Neutrophil (primary cell): Measurements from ENCODE around the gene CLEC3B.
"Not testable (repeated sequence)": the region's sequence is repeated elsewhere in the genome, so short reads cannot be mapped to it uniquely, and the experiment has no call there.

Experiments
- H3K27ac ChIP-seq: fragments of 200-600 bp; sonication (generic); 2 replicates; pipeline ENCODE4 v1.5.1; 2016; ENCODE audit warnings: mild to moderate bottlenecking, moderate library complexity
- H3K27me3 ChIP-seq: fragments of 200-600 bp; sonication (generic); 2 replicates; pipeline ENCODE4 v1.6.0; 2016; ENCODE audit warnings: mild to moderate bottlenecking
- H3K36me3 ChIP-seq: fragments of 200-600 bp; sonication (generic); 2 replicates; pipeline ENCODE4 v1.5.1; 2017
- H3K4me1 ChIP-seq, 2 experiments: fragments of 200-600 bp in 1 of 2; sonication (generic) in 1 of 2; 1 replicate in 1 of 2; 2 replicates in 1 of 2; pipeline versions ENCODE4 v1.5.1 to v1.6.1; 2013 to 2016; ENCODE audit warnings: low read depth in 1 of 2, low read length in 1 of 2, mild to moderate bottlenecking in 1 of 2, moderate library complexity in 1 of 2; ENCODE audit not compliant: control insufficient read depth in 1 of 2, insufficient read depth in 1 of 2
- H3K4me3 ChIP-seq, 2 experiments: fragments of 200-600 bp in 1 of 2; sonication (generic) in 1 of 2; 1 replicate in 1 of 2; 2 replicates in 1 of 2; pipeline ENCODE4 v1.5.1; 2013 to 2016; ENCODE audit warnings: low read depth in 1 of 2, low read length in 1 of 2, mild to moderate bottlenecking in 1 of 2, moderate library complexity in 1 of 2
- H3K9me3 ChIP-seq: fragments of 200-600 bp; sonication (generic); 2 replicates; pipeline ENCODE4 v1.5.1; 2016
- TF ChIP-seq, protein P1 (sequence below): fragments of 200-600 bp; sonication (generic); IDR thresholded peaks from 2 replicates; pipeline ENCODE4 v1.5.1; 2016; ENCODE audit warnings: antibody characterized with exemption

CLEC3B gene

GRCh38 chr3:45048244-45048643, 22.1 kb downstream of the CLEC3B start:
- Histone ChIP-seq H3K9me3 (no peaks in the 10 kb centered on the region), H3K4me1 (peaks cover 8 to 9% of the 10 kb centered on the region in 2 experiments), H3K4me3 (no peak overlapping the region), H3K27ac (no peak overlapping the region), H3K27me3 (no peaks in the 10 kb centered on the region), H3K36me3 (no peaks in the 10 kb centered on the region)
- TF ChIP-seq, protein P1, sequence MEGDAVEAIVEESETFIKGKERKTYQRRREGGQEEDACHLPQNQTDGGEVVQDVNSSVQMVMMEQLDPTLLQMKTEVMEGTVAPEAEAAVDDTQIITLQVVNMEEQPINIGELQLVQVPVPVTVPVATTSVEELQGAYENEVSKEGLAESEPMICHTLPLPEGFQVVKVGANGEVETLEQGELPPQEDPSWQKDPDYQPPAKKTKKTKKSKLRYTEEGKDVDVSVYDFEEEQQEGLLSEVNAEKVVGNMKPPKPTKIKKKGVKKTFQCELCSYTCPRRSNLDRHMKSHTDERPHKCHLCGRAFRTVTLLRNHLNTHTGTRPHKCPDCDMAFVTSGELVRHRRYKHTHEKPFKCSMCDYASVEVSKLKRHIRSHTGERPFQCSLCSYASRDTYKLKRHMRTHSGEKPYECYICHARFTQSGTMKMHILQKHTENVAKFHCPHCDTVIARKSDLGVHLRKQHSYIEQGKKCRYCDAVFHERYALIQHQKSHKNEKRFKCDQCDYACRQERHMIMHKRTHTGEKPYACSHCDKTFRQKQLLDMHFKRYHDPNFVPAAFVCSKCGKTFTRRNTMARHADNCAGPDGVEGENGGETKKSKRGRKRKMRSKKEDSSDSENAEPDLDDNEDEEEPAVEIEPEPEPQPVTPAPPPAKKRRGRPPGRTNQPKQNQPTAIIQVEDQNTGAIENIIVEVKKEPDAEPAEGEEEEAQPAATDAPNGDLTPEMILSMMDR, result no peak

- TF ChIP-seq, protein P1, result no peak
- no peaks in the 10 kb centered on the region for H3K27me3 ChIP-seq
- H3K4me3 ChIP-seq, result no peak overlapping the region
These were observed 23.7 kb downstream of the CLEC3B start for GRCh38 chr3:45049807-45050206.

GRCh38 chr3:45051685-45052084, 25.6 kb downstream of the CLEC3B start:
- H3K9me3 ChIP-seq, result no peaks in the 10 kb centered on the region
- H3K27me3 ChIP-seq, result no peaks in the 10 kb centered on the region
- TF ChIP-seq, protein P1, result no peak
- H3K36me3 ChIP-seq, result no peaks in the 10 kb centered on the region
- no peak overlapping the region for H3K27ac ChIP-seq
- peaks cover 29 to 41% of the 10 kb centered on the region in 2 experiments for H3K4me1 ChIP-seq
- H3K4me3 ChIP-seq, result no peak overlapping the region

More at GRCh38 chr3:45049807-45050206, 23.7 kb downstream of the CLEC3B start:
- Histone ChIP-seq H3K4me1 (peaks cover 19 to 24% of the 10 kb centered on the region in 2 experiments), H3K9me3 (no peaks in the 10 kb centered on the region), H3K27ac (no peak overlapping the region), H3K36me3 (no peaks in the 10 kb centered on the region)

DNA sequence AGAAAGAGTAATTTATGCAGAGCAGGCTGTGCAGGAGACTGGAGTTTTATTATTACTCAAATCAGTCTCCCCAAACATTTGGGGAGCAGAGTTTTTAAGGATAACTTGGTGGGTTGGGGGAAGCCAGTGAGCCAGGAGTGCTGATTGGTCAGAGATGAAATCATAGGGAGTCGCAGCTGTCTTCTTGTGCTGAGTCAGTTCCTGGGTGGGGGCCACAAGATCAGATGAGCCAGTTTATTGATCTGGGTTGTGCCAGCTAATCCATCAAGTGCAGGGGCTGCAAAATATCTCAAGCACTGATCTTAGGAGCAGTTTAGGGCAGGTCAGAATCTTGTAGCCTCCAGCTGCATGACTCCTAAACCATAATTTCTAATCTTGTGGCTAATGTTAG, 27.7 kb downstream of the CLEC3B start:
- Histone ChIP-seq H3K4me1 (peaks cover 33 to 53% of the 10 kb centered on the region in 2 experiments), H3K27ac (peak overlapping the region; percentile 81)
- not testable (repeated sequence) for H3K27me3 ChIP-seq

GRCh38 chr3:45054196-45054857, 28.2 kb downstream of the CLEC3B start:
- H3K27me3 ChIP-seq, result no peaks in the 10 kb centered on the region
- no peak overlapping the region for H3K4me3 ChIP-seq
- TF ChIP-seq, protein P1, result no peak
- no peaks in the 10 kb centered on the region for H3K9me3 ChIP-seq
- peaks cover 33 to 55% of the 10 kb centered on the region in 2 experiments for H3K4me1 ChIP-seq
- no peaks in the 10 kb centered on the region for H3K36me3 ChIP-seq
- H3K27ac ChIP-seq, result peak overlapping the region; percentile 81

More for the DNA sequence above, 27.7 kb downstream of the CLEC3B start:
- not testable (repeated sequence) for H3K36me3 ChIP-seq, H3K4me3 ChIP-seq, H3K9me3 ChIP-seq

- Histone ChIP-seq H3K27me3 (no peaks in the 10 kb centered on the region), H3K4me1 (peaks cover 33 to 55% of the 10 kb centered on the region in 2 experiments), H3K9me3 (no peaks in the 10 kb centered on the region), H3K27ac (peak overlapping the region; percentile 81), H3K4me3 (no peak overlapping the region), H3K36me3 (no peaks in the 10 kb centered on the region)
- TF ChIP-seq, protein P1, result no peak
These were observed 28.9 kb downstream of the CLEC3B start for GRCh38 chr3:45055032-45055410.
